ENCODE results near the gene PTPN1.
A peak's percentile ranks its signal among the peaks of the same experiment; 100 is the strongest.
"Not testable (repeated sequence)": the region's sequence is repeated elsewhere in the genome, so short reads cannot be mapped to it uniquely, and the experiment has no call there.

PTPN1 gene

DNA sequence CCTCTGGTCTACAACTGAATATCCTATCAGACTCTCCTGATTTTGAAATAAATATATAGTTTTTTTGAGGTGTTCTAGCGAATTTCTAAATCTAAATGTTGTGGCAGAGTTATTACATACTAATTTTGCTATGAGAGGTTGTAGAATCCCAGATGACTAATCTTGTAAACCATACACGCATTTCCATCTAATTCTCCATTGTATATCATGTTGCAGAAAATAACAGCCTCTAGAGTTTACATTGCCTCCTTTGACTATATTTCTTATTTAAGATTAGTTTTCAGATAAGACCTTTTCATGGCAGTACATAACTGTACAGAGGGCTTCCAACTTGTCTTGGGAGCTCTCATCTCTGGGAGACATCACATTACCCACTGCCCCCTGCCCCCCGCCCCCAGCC lies 22.9 kb downstream of the PTPN1 start:
- ATAC-seq: no peak

GRCh38 chr20:50533464-50533863 lies 23.3 kb downstream of the PTPN1 start:
- ATAC-seq: no peak

- ATAC-seq: no peak
Observed at GRCh38 chr20:50534567-50534966, 24.4 kb downstream of the PTPN1 start.

DNA sequence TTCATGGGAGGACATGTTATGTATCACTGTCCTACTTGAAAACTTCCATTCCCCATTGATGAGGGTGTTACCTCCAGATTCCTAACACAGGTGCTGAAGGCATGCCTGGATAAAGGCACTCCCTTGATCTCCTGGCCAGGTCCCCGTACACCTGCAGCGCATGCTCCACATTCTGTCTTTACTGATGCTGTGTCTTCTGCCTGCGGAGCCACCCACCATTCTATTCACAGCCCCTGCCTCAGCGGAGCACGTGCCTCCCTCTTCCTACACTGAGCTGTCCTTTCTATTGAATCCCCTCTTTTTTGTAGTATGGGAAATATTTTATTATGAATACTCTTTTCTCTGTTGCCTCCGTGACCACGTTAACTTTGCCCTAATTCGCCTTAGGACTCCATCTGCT lies 25.0 kb downstream of the PTPN1 start:
- ATAC-seq: no peak

GRCh38 chr20:50536333-50536732 lies 26.1 kb downstream of the PTPN1 start:
- no peak for ATAC-seq

- no peak for ATAC-seq
Observed at GRCh38 chr20:50537546-50538201, 27.5 kb downstream of the PTPN1 start.

- ATAC-seq: no peak
Observed at GRCh38 chr20:50538276-50538675, 28.1 kb downstream of the PTPN1 start.

- ATAC-seq: not testable (repeated sequence)
Observed at GRCh38 chr20:50539798-50540197, 29.6 kb downstream of the PTPN1 start.

GRCh38 chr20:50540620-50541605 lies 30.7 kb downstream of the PTPN1 start:
- no peak for ATAC-seq

- ATAC-seq: peak; percentile 28 to 40
Observed at GRCh38 chr20:50541606-50542041, 31.4 kb downstream of the PTPN1 start.

DNA sequence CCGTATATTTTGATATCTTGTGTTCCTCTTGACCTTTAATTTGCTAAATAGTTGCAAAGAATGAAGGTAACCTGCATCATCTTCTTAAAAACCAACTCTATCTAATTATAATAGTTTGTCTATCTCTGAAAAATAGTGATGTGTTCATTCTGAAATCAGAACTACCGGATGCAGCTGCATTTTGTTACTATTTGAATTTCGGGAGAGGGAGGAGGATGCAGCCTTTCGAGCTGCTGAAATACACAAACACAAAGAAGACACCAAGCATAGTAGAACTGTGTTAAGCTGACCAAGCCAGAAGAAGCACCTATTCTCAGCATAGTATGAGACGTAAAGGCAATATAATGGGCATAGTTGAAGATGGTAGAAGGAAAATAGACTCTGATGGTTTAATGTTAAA lies 33.1 kb downstream of the PTPN1 start:
- ATAC-seq: no peak

DNA sequence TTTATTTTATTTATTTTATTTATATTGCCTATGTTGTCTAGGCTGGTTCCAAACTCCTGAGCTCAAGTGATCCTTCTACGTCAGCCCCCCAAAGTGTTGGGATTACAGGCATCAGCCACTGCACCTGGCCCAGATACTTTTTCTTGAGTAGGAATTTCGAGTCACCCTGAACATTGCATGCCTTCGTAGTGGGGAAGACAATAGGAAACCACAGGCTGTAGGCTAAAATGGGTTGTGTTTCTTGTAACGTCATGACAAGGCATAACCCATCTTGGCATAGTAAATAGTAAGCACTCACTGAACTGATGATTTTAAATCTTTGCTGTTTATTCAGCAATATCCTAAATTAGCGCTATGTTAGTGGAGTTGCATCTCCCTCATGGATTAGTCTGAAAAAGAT lies 34.9 kb downstream of the PTPN1 start:
- no peak for ATAC-seq

- peak; percentile 47 to 57 for ATAC-seq
Observed at GRCh38 chr20:50546729-50547314, 36.6 kb downstream of the PTPN1 start.

DNA sequence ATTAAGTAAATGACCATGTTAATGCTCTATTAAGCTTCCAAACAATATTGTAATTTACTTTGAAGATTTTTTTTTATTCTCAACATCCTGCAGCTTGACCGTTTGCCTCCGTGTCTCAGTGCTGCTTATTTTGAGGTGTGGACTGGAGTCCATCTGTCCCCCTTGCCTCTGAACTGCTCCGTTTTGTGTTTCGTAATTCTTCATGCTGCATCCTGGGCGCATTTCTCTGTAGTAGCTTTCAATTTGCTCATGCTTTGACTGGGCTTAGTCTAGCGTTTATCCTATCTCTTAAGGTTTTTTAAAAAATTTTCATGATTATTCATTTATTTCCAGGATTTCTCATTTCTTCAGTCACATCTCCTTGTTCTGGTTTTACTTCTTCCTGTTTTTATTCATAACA lies 37.8 kb downstream of the PTPN1 start:
- no peak for ATAC-seq

DNA sequence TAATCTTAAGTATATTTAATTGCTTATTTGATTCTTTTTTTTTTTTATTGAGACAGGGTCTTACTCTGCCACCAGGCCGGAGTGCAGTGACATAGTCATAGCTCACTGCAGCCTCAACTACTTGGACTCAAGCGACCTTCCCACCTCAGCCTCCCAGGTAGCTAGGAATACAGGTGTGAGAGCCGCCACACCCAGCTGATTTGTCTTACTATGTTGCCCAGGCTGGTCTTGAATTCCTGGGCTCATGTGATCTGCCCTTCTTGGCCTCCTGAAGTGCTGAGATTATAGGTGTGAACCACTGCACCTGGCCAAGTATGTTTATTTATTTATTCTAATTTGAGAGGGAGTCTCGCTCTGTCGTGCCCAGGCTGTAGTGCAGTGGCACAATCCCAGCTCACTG lies 38.2 kb downstream of the PTPN1 start:
- ATAC-seq: no peak

DNA sequence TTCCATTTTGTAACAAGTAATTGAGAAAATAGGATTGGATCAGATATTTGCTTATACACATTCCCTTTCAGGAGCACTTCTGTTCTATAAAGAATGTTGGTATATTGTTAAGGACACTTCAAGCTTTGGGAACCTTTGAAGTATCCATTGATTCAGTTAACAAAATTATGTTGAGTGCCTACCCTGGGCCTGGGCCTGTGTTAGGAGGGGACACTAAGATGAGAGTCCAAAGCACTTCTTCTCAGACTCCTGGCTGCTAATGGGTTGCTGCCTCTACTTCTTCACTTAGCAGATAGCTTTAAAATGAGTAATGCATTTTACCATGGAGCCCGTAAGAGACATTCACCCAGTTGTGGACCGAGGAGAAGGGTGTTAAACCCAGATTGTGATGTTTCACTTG lies 40.3 kb downstream of the PTPN1 start:
- ATAC-seq: no peak

DNA sequence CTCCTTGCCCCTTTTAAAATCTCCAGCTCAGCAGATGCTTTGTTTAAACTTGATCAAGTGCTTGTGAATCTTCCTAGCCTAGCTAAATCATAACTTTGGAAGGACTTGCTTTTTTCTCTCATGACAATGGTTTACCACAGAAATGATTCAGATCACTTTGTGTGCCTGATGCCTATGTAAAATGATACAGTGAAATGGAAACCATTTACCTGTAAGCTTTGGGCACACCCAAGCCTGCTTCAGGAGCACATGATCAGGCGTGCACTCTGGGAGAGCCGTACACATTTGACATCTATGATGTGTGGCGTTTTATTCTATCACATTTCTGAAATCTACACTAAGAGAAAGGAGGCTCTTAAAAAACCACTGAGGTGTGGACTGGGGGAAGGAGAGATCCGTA lies 41.1 kb downstream of the PTPN1 start:
- peak; percentile 67 to 80 for ATAC-seq

DNA sequence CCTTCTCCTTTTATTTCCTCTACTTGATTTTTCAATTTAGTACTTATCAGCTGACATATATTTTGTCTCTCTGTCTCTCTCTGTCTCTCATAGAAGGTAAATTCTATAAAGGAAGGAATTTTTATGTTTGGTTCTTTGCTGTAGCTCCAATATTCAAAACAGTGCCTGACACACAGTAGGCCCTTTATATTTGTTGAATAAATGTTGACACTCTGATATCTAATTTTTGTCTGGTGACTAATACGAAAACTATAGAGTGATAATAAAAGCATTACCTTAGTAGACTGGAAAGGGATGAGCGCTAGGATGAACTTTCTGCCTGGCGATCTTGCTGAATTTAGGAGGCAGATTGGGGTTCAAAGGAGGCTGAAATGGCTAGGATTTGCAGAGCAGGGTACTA lies 42.8 kb downstream of the PTPN1 start:
- no peak for ATAC-seq

GRCh38 chr20:50554694-50555579 lies 44.8 kb downstream of the PTPN1 start:
- peak in 1 of 2 donors; percentile 25 for ATAC-seq

DNA sequence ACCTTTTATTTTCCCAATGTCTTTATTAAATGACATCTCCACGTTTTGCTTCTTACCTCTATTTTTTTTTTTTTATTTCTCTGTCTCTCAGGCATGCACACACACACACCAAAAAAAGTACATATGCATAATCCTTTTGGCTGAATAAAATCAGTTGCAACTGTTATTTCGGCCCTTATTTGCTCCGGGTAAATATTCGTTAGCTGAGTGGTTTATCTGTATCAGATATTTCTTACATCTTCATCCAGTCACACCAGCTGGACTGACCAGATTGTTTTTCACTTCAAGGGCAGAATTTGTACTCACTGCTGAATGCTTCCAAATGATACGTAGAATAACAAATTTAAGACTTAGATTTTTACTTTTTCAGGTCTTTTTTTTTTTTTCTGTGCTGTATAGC lies 45.5 kb downstream of the PTPN1 start:
- no peak for ATAC-seq

- ATAC-seq: no peak
Observed at GRCh38 chr20:50557549-50558134, 47.5 kb downstream of the PTPN1 start.

DNA sequence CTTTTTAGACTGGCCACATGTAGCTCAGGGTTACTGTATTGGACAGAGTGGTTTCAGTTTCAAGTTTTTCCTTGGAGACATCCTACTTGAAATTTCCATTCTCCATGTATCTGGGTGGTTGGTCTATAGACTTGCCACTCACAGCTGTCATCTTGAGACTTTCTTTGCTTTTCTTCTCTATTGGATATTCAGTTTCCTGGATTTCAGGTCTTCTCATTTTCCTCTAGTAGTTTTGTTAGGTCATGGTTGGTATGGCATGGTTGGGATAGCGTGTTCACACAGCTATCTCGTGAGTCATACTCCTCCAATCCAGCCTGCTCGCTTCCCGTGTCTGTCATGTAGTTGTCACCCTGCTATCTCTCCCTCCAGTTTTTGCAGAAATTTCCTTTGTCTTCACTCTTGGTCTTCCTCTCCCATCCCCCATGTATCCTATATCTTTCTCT lies 48.3 kb downstream of the PTPN1 start:
- no peak for ATAC-seq

Measured in activated CD4-positive, CD25-positive, alpha-beta regulatory T cell treated with anti-CD3 and anti-CD28 coated beads, Interleukin-2, amount 50 U/mL, for 24 hours (primary cell).